Thyroid gland (tissue), 4 donors: ENCODE measurements around the gene RIC3.

Experiments
- POLR2A ChIP-seq, 2 donors: fragments of 450-650 bp; IDR thresholded peaks; one replicate each; pipeline ENCODE4 v1.6.1; 2017; ENCODE audit warnings: antibody characterized with exemption in 2 of 2, mild to moderate bottlenecking in 2 of 2, moderate library complexity in 1 of 2
- TF ChIP-seq, protein P1 (sequence below), 6 experiments: fragments of 200-600 bp in 3 of 6; fragments of 450-650 bp in 3 of 6; sonication (generic) in 3 of 6; IDR thresholded peaks; one replicate each; pipeline ENCODE4 v1.5.1; 2016 to 2019; ENCODE audit warnings: antibody characterized with exemption in 6 of 6, mild to moderate bottlenecking in 2 of 6, inconsistent platforms in 1 of 6, moderate library complexity in 1 of 6

DNA sequence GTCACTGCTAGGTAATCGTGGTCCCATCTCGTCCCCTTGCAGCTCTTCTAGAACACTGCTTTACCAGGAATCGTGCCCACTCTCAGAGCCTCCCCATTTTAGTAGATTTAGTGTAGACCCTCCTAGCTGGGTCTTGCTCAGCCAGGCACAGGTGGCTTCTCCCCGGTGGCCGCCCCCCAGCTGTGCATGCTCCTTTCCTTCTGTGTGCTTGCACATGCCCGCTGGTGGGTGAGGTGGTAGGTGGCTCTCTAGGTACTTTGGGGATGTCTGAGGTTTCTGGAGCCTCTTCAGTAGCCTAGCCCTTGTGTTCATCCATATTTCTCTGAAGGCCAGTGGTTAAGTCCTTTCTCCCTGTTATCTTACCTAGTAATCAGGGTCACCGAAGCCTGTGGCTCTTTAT lies 82.3 kb downstream of the RIC3 start:
- TF ChIP-seq, protein P1, sequence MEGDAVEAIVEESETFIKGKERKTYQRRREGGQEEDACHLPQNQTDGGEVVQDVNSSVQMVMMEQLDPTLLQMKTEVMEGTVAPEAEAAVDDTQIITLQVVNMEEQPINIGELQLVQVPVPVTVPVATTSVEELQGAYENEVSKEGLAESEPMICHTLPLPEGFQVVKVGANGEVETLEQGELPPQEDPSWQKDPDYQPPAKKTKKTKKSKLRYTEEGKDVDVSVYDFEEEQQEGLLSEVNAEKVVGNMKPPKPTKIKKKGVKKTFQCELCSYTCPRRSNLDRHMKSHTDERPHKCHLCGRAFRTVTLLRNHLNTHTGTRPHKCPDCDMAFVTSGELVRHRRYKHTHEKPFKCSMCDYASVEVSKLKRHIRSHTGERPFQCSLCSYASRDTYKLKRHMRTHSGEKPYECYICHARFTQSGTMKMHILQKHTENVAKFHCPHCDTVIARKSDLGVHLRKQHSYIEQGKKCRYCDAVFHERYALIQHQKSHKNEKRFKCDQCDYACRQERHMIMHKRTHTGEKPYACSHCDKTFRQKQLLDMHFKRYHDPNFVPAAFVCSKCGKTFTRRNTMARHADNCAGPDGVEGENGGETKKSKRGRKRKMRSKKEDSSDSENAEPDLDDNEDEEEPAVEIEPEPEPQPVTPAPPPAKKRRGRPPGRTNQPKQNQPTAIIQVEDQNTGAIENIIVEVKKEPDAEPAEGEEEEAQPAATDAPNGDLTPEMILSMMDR (IDR thresholded peaks at IDR 0.05), result no peak
- no peak for TF ChIP-seq POLR2A (IDR thresholded peaks at IDR 0.05)
